Gastroesophageal sphincter (tissue), 3 donors: ENCODE measurements around the gene AMH.

Experiments
- POLR2A ChIP-seq, 2 donors: fragments of 450-650 bp; IDR thresholded peaks; one replicate each; pipeline ENCODE4 v1.6.1; 2017; ENCODE audit warnings: antibody characterized with exemption in 2 of 2, mild to moderate bottlenecking in 2 of 2, moderate library complexity in 1 of 2
- POLR2AphosphoS5 ChIP-seq: sonication (generic); formaldehyde crosslinking; IDR thresholded peaks from one replicate; pipeline ENCODE4 v1.6.1; 2017; ENCODE audit warnings: antibody characterized with exemption
- TF ChIP-seq, protein P1 (sequence below), 4 experiments: fragments of 200-600 bp in 2 of 4; fragments of 450-650 bp in 2 of 4; sonication (generic) in 1 of 4; IDR thresholded peaks; one replicate each; pipeline ENCODE4 v1.5.1; 2017 to 2019; ENCODE audit warnings: antibody characterized with exemption in 4 of 4, mild to moderate bottlenecking in 2 of 4, moderate library complexity in 2 of 4

DNA sequence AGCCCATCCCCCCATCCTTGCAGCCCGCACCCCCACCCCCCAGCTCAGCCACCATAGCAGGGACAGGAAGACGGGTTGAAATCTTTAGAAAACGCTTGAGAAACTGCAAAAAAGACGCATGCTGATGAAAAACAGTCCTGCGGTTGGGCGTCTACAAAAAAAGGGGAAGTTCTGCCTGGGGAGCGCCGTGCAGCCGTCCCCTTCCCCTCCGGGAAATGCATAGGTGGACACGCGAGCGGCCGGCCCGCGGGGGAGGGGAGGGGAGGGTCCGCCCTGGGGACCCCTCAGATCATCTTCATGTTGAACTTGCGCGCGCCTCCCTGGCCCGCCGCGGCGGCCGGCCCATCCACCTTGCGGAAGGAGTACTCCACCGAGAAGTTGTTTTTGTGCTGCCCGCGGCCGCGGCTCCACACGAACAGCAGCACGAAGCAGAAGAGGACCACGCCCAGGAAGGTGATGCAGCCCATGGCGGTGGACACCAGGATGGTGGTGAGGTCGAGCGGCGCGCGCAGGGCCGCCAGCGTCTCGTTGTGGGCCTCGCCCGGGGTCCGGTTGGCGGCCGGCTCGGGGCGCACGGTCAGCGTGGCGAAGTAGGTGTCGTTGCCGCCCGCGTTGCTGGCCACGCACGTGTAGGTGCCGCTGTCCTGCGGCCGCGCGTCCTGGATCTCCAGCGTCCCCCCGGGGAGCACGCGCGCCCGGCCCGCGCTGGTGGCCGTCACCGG, 40.8 kb downstream of the AMH start:
- TF ChIP-seq, protein P1, sequence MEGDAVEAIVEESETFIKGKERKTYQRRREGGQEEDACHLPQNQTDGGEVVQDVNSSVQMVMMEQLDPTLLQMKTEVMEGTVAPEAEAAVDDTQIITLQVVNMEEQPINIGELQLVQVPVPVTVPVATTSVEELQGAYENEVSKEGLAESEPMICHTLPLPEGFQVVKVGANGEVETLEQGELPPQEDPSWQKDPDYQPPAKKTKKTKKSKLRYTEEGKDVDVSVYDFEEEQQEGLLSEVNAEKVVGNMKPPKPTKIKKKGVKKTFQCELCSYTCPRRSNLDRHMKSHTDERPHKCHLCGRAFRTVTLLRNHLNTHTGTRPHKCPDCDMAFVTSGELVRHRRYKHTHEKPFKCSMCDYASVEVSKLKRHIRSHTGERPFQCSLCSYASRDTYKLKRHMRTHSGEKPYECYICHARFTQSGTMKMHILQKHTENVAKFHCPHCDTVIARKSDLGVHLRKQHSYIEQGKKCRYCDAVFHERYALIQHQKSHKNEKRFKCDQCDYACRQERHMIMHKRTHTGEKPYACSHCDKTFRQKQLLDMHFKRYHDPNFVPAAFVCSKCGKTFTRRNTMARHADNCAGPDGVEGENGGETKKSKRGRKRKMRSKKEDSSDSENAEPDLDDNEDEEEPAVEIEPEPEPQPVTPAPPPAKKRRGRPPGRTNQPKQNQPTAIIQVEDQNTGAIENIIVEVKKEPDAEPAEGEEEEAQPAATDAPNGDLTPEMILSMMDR (IDR thresholded peaks at IDR 0.05), result no peak
- TF ChIP-seq POLR2AphosphoS5 (no peak), POLR2A (IDR thresholded peaks at IDR 0.05) (no peak)
